ENCODE measurements around the gene FLT3. TPM values are rescaled to one million over a fixed set of nuclear protein-coding genes. Genes with fewer than 3 reads are reported as not detected.
A peak's percentile ranks its signal among the peaks of the same experiment; 100 is the strongest.

The FLT3 gene
- total and polyA plus RNA-seq, 8 donors, result 2.3 to 4.0 (median 3.3) TPM

DNA sequence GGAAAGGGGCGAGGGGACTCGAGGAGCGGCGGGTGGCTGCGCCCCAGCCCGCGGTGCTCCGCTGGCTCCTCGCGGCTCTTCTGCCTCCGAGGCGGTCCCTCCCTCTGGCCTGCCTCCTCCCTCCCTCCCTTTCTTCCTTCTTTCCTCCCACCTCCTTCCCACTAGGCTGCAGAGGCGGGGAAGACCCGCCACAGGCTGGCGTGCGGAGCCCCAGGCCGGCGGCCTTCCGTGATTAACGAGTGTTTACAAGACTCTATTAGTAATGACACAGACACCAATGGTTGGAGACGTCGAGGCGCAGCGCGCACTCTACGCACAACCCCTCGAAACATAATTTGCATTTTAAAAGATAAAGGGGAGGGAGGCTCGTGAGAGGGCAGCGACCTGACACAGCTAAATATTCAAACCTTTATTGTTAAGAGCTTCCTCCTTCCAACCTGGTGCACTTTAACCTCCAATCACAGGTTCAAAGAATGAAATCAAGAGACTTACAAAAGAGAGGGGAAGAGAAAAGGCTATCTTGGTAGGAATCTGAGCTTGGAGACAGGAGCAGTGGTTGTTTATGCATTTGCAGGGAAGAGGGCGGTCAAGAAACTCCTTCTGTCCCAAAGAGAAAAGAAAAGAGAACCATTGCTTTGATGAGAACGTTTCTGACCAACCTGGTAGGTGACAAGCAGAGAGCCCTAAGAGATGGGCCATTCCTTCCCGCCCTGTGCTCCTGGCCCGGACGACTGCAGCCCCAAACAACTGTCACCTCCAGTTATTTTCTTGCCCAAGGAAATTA, 131.1 kb downstream of the FLT3 start, which contains the start of gene CDX2:
Gene CDX2 (minus strand): TSS at position 234 of the 784 bp plus-strand sequence. CDS start 309 bp downstream, outside the sequence.
- H3K4me3 ChIP-seq, result peak within 1 kb of the TSS; percentile 31 to 60 (median 48)
- no peaks in the 10 kb centered on the region for H3K36me3 ChIP-seq
- ATAC-seq (peak; percentile 43 to 51 (median 46)), DNase-seq (peak in 4 of 6 donors; percentile 35 to 66 (median 56)), FAIRE-seq (no peak)
- H3K9me3 ChIP-seq, result no peaks in the 10 kb centered on the region
- intact Hi-C loops (cut with DNase I), result no loop called here
- peaks cover 0 to 7% (median 0%) of the 10 kb centered on the region in 4 donors for H3K27me3 ChIP-seq
- TF ChIP-seq, protein P1, sequence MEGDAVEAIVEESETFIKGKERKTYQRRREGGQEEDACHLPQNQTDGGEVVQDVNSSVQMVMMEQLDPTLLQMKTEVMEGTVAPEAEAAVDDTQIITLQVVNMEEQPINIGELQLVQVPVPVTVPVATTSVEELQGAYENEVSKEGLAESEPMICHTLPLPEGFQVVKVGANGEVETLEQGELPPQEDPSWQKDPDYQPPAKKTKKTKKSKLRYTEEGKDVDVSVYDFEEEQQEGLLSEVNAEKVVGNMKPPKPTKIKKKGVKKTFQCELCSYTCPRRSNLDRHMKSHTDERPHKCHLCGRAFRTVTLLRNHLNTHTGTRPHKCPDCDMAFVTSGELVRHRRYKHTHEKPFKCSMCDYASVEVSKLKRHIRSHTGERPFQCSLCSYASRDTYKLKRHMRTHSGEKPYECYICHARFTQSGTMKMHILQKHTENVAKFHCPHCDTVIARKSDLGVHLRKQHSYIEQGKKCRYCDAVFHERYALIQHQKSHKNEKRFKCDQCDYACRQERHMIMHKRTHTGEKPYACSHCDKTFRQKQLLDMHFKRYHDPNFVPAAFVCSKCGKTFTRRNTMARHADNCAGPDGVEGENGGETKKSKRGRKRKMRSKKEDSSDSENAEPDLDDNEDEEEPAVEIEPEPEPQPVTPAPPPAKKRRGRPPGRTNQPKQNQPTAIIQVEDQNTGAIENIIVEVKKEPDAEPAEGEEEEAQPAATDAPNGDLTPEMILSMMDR (IDR thresholded peaks at IDR 0.05), result no peak
- peak within 1 kb of the TSS; percentile 7 to 68 (median 58) for H3K27ac ChIP-seq
- 16 to 21% methylated on average over 23 to 34 of the region's 34 CpGs for WGBS, 2 donors
- H3K4me1 ChIP-seq, result no peaks in the 10 kb centered on the region

DNA sequence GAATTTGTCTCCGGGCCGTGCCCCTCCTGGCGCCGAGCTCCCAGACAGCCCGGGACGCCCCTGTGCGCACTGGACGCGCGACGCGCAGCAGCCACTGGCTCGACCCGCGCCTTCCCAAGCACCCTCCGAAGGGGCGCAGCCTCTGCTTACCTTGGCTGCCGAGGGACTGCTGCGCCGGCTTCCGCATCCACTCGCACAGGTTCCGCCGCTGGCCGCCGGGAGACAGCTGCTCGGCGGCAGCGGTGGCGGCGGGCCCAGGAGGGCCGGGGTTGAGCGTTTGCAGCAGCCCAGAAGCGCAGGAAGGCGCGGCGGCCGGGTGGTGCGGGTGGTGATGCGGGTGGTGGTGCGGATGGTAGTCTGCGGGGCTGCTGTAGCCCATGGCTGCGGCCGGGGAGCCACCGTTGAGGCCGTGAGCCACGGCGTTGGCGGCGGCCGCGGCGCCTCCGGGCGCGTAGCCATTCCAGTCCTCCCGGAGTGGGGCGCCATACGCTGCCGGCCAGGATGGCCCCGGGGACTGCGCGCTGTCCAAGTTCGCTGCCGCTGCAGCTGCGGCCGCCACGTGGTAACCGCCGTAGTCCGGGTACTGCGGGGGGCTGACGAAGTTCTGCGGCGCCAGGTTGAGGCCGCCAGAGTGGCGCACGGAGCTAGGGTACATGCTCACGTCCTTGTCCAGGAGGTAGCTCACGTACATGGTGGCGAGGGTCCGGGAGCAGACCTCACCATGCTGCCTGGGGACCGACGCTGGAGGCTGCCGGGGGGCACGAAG, 131.9 kb downstream of the FLT3 start:
- ATAC-seq (peak; percentile 49 to 72 (median 61)), FAIRE-seq (no peak)
- H3K27me3 ChIP-seq, result peaks cover 0 to 7% (median 0%) of the 10 kb centered on the region in 4 donors

DNA sequence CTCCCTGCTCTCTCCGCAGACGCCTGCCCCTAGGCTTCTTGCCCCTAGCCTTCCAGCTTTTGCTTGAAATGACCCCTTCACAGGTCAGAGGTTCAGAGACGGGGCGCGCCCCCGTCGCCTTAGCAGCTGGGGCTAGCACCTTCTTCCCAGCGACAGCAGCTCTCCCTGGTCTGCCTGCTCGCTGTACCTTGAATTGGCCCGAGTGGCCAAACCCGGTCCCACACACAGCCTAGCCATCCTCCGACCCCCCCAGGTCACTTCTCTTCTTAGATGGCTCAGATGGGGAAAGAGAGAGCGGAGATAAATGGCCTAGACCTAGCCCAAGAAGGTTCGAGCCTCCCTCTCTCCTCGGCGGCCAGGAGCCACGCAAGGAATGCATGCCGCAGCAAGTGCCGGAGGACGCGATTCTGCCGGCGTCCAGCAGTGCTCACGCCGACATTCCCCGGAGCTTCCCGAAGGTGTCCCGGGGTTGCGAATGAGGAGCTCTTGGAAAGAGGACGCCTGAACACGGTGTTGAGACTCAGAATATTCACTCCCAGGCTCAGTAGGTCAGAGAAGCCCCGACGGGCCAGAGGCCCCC, 132.6 kb downstream of the FLT3 start:
- FAIRE-seq (no peak), ATAC-seq (peak in 3 of 4 donors; percentile 15 to 27 (median 18)), DNase-seq (peak in 2 of 6 donors; percentile 26 to 70)
- WGBS, 2 donors, result 8 to 14% methylated on average over 31 to 33 of the region's 33 CpGs
- H3K4me1 ChIP-seq, result peaks cover 0 to 4% (median 0%) of the 10 kb centered on the region in 3 donors
- peak overlapping the region; percentile 7 to 68 (median 58) for H3K27ac ChIP-seq
- H3K4me3 ChIP-seq, result peak overlapping the region; percentile 31 to 60 (median 48)
- H3K36me3 ChIP-seq, result no peaks in the 10 kb centered on the region
- H3K9me3 ChIP-seq, result no peaks in the 10 kb centered on the region
- intact Hi-C loops (cut with DNase I), result no loop called here
- H3K27me3 ChIP-seq, result peaks cover 0 to 7% (median 0%) of the 10 kb centered on the region in 4 donors
- TF ChIP-seq, protein P1 (IDR thresholded peaks at IDR 0.05), result no peak

More for the DNA sequence above, 131.9 kb downstream of the FLT3 start:
- peak overlapping the region; percentile 31 to 60 (median 48) for H3K4me3 ChIP-seq
- peaks cover 0 to 4% (median 0%) of the 10 kb centered on the region in 3 donors for H3K4me1 ChIP-seq
- 1% methylated on average over 49 to 86 of the region's 86 CpGs for whole genome bisulfite sequencing, 2 donors
- intact Hi-C loops (cut with DNase I), result no loop called here
- peak in 5 of 6 donors; percentile 20 to 78 (median 45) for DNase-seq
- H3K9me3 ChIP-seq, result no peaks in the 10 kb centered on the region
- H3K36me3 ChIP-seq, result no peaks in the 10 kb centered on the region
- TF ChIP-seq, protein P1 (IDR thresholded peaks at IDR 0.05), result no peak
- peak overlapping the region; percentile 7 to 68 (median 58) for H3K27ac ChIP-seq

- peak overlapping the region; percentile 1 to 60 (median 48) for H3K4me3 ChIP-seq
- H3K4me1 ChIP-seq, result peaks cover 0 to 4% (median 0%) of the 10 kb centered on the region in 3 donors
- H3K27ac ChIP-seq, result peak overlapping the region; percentile 48 to 68 (median 58)
- DNase-seq (no peak), ATAC-seq (peak in 1 of 4 donors; percentile 11), FAIRE-seq (no peak)
- WGBS, 2 donors, result 40 to 55% methylated on average over 18 of the region's 18 CpGs
- TF ChIP-seq, protein P1 (IDR thresholded peaks at IDR 0.05), result no peak
- peaks cover 0 to 7% (median 0%) of the 10 kb centered on the region in 4 donors for H3K27me3 ChIP-seq
- H3K36me3 ChIP-seq, result no peaks in the 10 kb centered on the region
- no peaks in the 10 kb centered on the region for H3K9me3 ChIP-seq
- intact Hi-C loops (cut with DNase I), result no loop called here
Observed at GRCh38 chr13:27967203-27967735, 133.1 kb downstream of the FLT3 start.

Data from pancreas (tissue), 10 donors.